HG03520 (cell line): ENCODE data around the gene GADL1.
A peak's percentile ranks its signal among the peaks of the same experiment; 100 is the strongest.

ENCODE experiments used
- ATAC-seq: cut with Tn5 transposase; IDR thresholded peaks from one replicate; pipeline ENCODE4 v1.9.1; 2021; ENCODE audit warnings: mild to moderate bottlenecking, moderate library complexity; ENCODE audit not compliant: unreplicated experiment

Gene GADL1

DNA sequence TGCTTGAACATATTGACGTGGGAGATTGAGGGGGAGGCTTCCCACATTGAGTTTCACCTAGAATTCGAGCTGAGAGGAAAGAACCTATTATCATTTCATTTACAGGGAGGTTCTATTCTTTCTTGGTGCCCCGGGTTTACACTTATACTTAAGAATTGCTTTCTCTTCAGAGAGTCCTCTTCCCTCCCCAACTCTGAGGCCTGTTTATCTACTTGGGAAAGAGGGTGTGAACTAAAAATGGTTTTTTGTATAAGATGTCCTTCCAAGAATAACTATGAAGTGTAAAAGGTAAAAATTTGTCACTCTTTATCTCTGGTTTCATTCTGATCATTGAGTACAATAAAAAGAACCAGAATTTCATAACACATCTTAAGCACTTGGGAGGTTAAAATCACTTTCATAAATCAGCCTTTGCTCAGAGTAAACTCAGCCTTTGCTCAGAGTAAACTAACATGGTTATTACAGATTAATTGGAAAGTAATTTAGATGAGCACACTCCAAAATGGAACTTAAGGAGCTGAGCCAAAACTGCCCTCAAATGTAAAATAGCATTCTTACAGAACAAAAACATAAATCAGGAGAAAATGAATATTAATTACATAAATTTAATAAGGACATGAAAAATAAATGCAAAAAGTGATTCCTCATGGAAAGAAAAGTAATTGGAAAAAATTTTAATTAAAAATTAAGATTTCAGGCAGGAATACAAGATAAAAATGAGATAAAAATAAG is 75.2 kb downstream of the GADL1 start:
- ATAC-seq, result no peak

DNA sequence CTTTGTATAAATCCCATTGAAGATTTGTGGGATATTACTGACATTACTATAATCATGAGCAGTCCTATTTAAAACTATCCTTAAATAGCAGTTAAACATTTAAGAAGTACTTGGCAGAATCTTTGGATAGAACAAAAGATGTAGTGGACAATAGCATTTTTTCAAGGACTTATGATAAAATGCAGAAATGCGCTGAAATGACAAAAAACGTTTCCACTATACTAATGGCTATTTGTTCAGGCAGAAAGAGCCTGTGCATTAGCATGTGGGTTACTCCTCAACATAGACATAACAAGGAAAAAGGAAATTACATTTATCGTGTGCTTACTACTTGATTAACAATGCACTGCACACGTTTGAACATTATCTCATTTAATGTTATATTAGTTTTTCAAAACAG is 80.7 kb downstream of the GADL1 start:
- ATAC-seq, result no peak

DNA sequence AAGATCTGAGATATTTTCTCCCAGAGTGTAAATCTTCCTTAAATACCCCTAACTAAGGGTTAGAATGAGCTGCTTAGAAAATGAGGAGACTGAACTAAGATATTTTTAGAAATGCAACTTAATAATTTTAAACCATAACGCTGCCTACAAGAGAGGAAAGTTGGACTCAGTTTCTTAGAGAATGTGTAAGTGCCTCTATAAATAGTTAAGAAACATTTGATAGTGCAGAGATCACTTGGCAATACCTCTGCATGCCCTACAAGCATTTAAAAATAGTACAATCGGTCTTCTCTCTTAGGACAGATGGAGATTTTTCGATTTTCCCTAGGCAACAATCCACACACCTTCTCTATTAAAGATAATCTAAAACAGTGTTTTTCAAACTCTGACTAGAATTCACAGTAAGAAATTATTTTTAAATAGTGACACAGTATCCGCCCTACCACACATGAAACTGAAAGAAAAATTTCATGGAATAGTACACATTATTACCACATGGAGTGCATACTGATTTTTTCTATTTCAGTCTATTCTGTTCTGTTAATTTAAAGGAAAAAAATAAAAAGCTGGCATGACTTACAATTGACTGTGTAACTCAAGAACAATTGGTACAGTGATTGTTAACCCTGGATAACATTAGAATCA is 83.2 kb downstream of the GADL1 start:
- ATAC-seq, result no peak

DNA sequence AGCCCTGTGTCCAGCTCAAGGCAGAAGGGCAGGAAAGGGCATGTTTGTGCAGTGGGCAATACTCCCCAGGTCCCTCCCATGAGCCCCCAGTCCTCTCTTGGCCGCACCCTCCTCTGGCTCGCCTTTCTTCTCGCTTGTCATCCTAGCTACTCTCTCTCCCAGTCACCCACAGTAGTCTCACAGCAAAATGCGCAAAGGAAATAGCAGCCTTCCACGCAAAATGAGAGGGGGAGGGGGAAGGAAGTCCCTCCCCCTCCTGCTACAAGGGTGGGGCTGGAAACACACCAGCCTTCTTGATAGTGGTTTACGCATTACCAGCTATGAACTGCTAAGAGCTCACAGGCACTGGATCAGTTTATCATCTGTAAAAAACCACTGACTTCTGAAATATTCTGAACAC is 83.8 kb downstream of the GADL1 start:
- no peak for ATAC-seq

DNA sequence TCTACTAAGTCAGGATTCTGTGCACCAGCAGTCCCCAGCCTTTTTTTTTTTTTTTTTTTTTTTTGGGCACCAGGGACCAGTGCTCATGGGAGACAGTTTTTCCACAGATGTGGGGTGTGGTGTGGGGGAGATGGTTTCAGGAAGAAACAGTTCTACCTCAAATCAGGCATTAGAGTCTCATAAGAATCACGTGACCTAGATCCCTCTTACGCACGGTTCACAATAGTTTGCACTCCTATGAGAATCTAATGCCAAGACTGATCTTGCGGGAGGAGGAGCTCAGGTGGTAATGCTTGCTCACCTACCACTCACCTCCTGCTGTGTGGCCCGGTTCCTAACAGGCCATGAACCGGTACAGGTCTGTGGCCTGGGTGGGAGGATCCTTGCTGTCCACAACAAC is 88.8 kb downstream of the GADL1 start:
- ATAC-seq, result no peak

DNA sequence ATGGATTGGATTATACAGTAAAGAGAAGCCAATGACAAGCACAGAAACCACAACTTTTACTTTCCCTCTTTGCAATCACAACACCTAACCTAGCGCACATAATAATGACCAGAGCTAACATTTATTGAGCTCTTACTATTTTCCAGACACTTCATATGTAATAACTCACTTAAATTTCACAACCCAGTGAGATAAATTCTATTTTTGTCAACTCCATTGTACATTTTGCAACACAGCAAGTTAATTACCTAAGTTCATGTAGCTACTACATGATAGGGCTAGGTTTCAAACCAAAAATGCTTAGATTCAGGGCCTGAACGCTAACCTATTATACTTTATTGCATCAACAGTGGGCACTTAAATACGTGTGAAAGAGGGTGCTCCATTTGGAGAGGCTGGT is 89.5 kb downstream of the GADL1 start:
- no peak for ATAC-seq

DNA sequence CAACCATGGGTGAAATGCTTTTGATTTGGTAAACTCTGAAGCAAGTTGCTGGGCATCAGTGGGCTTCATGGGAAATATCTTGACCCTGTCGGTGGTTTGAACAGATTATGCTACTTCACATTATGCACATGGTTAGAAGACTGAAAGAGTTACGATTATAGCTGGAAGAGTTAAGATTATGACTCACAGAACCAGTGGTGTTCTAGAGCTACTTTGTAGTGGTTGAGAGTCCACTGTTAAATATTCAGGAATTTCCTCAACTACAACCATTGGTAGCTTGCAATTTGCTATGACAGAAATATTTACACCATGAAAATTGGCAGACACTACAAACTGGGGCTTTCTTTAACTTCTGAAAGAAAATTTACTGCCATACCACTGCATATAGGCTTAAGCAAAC is 99.3 kb downstream of the GADL1 start:
- no peak for ATAC-seq

DNA sequence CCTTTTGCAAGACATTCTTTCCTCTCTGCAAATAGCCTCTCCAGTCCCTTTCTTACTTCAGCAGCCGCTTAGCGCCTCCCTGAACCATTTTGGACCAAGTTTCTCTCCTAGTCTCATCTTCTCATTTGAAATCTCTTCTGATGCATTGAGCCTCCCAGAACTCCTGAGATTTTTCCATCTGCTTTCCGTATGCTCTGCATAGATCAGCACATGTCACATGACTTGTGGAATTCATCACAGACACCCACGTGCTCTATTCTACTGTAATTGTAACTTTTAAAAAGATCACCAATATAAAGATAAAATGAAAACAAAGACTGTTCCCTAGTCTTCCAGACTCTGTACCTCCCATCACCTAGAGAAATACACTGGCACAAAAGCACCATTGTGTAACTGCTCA is 100.7 kb downstream of the GADL1 start:
- ATAC-seq, result no peak

DNA sequence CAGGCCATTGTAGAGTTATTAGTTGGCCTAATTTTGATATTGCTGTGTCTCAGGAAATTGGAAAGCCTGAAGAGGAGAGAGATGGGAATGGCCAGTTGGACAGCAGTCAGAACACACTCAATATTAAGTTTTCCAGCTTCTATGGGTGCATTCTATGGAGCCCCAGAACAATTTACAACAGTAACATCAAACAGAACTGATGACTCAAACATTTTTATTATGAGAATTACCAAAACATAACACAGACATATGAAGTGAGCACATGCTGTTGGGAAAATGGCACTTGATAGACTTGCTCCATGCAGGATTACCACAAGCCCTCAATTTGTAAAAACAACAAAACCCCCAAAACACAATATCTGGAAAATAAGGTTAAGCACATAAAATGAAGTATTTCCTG is 104.3 kb downstream of the GADL1 start:
- no peak for ATAC-seq

DNA sequence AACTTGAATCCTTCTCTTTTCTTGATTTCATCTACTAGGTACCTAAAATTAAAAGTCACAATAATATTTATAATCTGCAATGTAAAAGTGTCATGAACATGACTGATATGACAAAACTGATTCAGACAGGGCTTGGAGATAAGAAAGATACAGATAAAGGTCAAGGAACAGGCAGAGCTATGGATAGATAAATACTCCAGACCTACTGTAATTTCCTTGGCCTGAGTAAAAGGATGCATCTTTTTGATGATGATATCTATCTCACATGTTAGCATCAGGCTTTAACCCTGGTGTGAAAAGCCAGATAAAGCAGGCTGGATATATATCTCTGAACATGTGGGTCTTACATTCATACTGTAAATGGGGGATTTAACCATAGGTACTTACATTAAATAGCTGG is 108.1 kb downstream of the GADL1 start:
- no peak for ATAC-seq

DNA sequence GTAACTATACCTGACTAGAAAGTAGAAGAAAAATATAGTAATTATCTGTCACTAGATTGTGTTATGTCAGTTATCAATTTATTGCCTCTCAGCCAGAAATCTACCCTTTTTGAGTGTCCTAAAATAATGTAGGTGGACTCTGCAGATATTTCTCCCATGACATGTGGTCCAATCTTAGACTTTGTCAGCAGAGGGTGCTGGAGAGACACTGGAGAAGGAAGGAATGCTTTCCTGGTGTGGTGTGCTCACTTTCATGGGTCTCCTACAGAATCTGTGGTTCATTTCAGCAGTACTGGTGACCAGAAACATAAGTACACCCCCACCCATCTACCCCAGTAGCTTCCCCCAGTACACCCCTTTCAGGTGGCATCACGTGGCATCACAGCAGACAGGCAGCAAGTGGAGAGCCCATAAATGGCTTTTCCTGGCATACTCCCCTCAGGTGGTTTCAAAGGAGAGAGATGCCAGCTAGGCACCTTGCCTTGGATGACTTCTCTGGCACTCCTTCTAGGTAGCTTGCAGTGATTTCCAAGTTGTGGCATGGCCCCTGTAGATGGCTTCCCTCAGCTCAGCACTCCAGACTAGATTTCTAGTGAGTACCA is 114.7 kb downstream of the GADL1 start:
- ATAC-seq, result no peak

DNA sequence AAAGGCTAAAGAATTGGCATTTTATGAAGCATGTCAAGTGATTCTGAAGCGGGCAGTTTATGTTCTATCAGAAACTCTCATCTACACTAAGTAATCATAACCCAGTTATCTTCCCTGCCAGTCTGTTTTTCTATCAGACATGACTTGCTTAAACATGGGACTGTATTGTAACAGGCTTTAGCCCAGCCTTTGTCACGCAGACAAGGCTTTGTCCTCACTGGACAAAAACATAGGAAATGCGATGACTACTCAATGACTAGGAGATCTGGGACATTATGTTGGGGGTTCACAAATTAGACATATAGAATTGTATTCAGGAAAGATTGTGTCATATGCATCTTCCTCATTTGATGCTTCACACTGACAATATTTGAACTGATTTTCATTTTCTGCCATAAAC is 115.5 kb downstream of the GADL1 start:
- ATAC-seq, result no peak

DNA sequence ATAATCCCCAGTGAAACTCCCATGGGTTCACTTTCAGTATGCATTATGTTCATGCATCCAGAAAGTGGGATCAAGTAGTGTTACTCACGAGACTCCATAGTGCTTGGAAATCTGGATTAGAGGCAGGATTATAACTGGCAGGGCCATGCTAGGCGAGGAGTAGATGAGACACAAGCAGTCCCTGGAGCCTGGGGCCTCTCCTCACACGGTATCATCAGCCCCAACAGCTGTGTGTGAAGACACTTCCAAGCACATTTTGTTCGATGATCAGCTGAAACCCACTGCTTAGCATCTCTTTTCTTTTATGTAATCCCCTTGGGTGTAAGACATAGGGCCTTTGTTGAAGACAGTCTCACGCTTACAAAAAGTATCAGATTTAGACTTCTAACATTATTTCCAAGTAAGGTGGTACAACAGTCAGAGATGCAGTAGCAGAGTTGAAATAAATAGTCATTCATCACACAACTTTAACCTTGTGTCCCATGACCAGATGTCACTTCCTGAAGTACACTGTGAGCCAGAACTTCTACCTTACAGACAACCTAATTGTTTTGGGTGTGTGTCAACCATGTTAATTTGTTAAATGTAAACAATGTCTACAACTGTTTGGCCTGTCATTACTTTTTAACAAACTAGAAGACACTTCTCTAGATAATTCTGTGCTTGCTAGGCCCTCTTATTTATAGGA is 116.9 kb downstream of the GADL1 start:
- ATAC-seq, result no peak

DNA sequence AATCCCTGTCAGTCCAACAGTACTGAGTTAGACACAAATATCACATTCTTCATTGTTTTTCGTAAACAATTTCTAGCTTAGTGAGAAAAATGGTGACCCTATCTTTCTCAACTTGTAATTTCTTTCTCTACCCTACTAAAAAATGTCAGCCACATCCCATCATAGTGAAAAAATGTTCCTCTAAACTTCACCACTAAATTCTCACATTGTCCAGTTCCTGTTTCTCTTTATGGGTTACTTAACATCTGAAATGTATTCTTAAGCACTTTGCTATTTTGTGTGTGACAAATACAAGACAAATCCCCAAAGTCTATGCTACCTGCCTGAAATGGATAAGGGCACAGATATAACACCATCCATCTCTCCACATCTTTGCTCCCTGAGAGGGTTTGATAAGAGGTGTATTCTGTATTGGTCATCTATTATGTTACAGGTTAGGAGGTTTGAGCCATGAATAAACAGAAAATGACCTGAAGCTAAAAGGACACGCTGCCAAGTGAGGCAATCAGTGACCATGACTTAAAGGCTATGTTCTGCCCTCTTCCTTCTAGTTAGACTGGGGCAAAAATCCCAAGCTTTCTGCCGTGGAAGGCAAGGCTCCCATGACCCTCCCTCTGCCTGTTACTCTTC is 118.2 kb downstream of the GADL1 start:
- no peak for ATAC-seq

DNA sequence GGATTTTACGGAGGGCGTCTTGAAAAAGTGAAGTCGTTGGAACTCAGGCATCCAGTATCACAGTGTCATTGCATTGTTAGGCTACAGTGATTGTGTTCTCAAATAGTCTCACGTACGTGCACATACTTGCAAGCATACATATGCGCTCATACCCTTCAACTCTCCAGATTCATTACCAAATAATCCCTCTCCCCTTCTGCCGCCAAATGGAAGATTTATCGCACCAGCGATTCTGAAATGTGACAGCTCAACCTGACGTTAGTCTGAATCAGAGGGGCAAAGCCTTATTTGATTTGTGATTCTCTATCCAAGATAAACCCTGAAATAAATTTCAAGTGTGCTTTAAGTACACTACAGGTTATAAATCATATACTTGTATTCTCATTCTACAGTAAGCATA is 119.4 kb downstream of the GADL1 start:
- no peak for ATAC-seq

DNA sequence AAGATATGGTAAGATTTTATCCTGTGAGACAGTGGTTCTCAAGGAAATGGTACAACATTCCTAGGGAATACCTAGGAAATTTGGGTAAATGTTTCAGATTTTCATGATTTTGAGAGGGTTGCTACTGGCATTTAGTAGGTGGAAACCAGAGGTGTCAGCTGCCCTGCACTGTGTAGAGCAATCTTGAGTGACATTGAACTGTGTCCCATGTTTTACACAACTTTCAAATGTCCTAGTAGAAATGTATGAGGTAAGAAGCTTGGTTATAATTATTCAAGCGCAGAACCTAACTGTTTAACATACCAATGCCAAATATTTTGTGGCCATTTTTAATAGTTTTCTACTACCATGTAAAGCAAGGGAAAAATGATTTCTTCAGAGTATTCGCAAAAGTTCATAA is 120.4 kb downstream of the GADL1 start:
- no peak for ATAC-seq

DNA sequence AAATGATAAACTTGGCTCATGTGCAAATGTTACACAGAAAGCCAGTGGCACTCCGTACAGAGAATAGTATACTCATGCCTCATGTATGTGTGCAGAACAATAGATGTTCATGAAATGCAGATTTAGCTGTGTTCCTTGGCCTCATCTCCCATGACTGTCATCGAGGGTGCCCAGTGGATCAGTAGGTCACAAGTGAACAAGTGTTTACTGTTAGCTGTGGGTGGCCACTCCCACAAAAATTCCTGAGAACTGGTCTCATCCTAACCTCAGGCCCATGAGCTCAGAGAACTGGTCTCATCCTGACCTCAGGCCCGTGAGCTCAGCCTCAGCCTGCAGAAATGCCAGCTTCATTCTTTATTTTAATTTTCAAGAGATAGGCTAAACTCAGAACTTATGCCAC is 124.1 kb downstream of the GADL1 start:
- no peak for ATAC-seq

DNA sequence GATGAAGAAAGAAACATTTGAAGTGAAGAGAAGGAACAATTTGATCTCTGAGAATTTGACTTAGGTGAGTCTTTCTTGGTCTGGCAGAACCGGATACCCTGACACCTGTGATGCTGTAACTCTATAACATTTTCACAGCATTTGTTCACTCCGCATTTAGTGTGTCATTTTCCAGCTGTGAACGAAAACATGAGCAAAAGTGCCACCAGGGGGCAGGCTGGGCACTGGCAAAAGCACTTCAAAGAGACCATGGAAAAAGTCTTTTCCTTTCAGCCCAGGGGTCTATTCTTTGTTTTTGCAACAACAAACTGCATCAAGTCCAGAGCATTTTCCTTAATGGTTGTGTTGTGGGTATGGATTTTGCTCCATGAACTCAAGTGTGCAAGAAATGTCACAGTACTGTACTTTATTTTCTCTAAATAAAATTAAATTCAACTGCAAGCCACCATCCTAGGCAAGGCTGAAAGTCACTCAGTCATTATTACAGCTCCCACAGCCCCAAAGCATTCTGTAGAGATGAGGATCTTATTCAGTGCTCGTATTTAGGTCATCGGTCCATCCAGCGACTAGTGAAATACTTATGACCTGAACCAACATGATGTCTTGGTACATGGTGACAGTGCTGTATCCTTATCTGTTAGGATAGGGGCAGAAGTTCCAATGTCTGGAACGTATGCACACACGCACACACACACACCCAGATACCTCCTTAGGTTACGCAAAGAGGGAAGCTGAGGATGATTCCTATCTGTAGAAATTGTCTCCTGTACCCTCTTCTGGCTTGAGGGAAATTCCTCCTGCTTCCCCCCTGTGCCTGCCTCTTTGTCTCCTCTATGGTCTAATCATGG is 125.5 kb downstream of the GADL1 start:
- ATAC-seq, result peak; percentile 74

DNA sequence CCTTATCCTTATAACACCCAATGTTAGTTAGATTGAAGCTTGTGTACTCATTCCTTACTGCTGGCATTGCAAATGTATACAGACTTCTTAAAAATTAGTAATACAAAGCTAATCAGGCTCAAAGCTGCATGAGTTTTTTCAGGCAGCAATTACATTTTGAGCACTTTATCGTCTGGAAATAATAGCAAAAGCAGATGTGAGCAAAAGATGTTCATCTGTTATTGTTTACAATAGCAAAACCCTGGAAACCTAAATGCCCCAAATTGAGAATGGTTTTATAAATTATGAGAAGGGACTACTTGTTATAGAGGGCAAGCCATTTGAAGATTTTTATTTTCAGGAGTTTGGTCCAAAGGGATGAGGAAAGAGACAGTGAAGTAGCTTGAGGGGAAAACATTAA is 126.4 kb downstream of the GADL1 start:
- no peak for ATAC-seq

DNA sequence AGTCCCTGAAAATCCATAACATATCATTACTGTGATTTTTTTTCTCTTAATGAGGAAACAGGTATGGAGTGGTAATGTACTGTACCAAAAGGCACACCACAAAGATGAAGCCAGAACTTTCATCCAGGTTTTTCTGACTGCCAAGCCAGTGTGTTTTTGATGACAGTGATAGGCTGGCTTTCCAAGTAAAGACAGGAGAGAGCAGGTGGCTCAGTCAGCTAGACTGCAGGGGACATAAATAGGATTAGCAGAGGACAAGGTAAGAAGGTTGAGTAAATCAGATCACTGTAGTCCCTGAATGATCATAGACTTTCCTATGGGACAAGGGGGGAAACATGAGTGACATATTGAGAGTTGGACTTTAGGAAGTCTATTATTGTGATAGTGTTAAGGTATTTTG is 127.9 kb downstream of the GADL1 start:
- no peak for ATAC-seq

DNA sequence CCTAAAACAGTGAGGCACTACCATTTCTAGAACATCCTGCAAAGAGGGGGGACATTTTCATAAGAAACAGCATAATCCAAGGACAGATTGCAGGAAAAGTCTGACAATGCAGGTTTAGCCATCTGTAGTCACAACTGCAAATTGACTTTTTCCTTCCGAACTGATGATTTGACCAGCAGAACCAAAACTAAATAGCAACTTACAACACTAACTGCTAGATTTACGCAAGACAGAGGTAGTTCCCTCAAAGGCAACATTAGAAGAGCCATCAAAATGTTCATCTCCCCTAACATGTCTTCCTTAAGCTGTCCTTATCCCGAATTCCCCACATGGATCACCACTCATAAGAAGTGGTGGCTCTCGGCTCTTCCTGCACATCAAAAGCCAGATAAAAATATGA is 129.6 kb downstream of the GADL1 start:
- ATAC-seq, result no peak
